Endothelial cell of hepatic sinusoid (primary cell): Measurements from ENCODE around the gene KLK8.

Experiments
- in situ Hi-C: cut with HindIII; loops from 2 replicates; pipeline ENCODE4 v1.10.0; 2017; ENCODE audit warnings: low sequenced_read_pairs

KLK8 gene

DNA sequence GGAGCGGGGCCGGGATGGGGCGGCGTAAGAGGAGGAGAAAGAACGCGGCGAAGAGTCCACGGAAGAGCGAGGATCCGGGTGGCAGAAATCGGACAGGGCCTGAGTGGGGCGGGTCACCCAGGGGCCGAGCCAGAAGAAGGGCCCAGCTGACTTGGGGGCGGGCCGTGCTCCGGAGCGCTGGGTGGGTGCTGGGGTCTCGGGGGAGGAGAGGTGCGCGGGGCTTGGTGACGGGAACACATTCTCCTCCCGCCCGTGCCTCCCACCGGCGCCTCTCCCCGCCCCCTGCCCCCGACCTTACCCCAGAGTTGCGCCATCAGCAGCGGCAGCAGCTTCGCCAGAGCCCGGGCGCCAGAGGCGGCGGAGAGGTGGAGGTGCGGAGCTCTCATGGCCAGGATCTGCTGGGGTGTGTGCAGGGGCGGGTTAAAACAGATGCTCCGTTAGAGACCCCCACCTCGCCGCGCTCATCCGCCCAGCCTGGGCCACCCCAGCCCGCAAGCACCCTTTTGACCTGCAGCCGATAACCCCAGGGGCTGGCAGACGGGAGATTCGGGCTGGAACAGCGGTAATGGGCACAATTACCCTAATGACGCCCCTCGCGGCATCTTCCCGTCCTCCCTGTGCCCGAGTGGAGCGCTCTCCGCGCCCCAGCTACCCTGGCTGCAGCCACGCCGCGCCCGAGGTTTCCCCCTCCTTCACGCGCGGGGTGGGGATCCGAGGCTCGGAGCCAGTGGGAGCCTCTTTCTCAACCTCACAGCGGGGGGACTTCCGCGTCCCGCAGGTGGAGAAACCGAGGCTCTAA lies 17.5 kb upstream of the KLK8 start:
- in situ Hi-C loops = no loop called here

DNA sequence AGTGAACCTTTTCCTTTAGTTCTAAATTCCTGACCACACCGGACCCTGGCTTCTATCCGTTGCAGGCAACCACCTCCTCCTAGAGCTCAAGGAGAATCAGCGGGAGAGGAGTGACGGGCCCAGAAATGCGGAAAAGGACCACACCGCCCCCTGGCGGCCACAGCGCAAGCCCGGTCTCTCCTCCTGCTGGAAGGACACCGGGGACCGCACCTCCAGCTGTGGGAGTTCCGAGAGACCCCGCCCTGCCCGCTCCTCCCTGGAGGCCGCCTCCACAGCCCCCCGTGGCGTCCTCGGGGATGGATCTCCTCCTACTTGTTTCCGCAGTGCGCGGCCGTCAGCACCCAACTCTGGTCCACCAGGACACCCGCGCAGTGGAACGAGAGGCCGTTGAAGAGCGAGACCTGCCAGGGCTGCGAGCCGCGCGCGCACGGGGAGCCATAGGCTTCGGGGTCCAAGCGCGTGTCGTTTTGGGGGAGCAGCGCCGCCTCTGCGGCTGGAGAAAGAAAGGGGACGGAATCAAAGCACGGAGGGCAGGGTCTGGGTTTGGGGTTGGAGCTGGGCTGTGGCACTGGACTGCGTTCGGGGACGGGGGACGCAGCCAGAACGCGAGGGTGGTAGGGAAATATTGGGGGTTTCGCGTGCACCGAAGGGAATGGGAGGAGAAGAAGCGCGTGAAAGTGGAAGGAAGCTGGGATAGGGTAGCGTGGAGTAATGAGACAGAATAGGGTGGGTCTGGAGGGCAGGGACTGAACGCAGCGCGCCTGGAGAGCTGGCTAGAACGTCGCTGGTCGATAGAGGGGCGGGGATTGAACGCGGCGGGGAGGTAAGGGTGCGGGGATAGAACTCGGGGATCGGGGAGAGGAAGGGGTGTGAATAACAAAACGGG lies 15.6 kb upstream of the KLK8 start:
- in situ Hi-C loops = no loop called here

DNA sequence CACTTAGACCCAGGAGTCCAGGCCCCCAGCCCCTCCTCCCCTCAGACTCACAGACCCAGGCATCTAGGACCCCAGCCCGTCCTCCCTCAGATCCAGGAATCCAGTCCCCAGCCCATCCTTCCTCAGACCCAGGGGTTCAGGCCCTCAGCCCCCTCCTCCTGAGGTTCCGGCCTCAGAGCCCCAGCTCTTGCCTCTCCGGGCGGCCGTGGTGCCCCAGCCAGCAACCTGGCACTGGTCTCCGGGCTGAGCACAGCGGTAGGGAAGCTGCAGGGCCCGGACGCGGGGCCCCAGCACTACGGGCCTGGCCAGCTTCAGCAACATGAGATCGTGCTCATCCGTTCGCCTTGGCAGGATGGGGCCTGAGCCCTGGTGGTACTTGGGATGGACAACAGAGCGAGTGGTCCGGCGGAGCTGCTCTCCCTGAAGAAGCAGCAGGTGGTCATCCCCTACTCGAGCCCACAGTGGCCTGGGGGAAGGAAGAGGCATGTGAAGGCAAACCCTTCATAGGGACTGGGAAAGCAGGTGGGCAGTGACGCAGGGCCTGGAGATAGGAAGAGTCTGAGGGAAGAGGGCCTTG lies 14.4 kb upstream of the KLK8 start:
- in situ Hi-C loops = no loop called here

DNA sequence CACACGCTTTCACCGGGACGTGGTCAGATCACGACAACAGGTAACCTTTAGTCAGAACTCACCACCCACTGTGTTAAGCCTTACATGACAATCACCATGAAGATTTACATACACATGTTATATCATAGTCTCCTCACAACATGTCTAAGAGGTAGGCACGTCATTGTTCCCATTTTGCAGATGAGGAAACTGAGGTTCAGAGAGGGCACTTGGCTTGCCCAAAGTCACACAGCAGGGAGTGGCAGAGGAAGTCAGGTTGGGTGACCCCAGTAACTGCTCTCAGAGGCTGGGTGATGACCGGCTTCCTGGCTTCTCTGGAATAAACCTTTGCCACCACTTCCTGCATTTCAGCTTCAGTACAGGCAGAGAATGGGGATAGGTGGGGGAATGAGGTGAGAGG lies 12.8 kb upstream of the KLK8 start:
- in situ Hi-C loops = no loop called here

DNA sequence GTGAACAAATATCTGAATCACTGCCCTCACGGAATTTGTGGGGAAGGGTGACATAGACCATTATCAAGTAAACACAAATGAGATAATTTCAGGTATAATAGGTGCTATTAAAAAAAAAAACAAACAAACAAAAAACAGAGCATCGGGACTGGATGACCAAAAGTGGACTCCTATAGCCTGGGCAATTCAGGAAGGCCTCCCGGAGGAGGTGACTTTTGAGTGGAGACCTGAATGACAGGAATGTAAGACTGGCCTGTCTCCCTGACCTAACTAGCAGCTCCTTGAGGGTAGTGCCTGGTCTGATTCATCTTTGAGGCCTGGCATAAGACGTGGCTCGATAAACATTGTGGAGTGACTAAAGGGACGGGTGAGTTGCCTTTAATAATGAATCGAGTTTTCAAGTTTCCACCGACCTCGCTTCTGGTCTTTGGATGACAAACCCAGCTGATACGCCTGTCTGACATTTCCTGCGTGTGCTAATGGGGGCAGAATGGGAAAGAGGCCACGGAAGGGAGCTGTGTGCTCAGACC lies 11.3 kb upstream of the KLK8 start:
- in situ Hi-C loops = no loop called here

DNA sequence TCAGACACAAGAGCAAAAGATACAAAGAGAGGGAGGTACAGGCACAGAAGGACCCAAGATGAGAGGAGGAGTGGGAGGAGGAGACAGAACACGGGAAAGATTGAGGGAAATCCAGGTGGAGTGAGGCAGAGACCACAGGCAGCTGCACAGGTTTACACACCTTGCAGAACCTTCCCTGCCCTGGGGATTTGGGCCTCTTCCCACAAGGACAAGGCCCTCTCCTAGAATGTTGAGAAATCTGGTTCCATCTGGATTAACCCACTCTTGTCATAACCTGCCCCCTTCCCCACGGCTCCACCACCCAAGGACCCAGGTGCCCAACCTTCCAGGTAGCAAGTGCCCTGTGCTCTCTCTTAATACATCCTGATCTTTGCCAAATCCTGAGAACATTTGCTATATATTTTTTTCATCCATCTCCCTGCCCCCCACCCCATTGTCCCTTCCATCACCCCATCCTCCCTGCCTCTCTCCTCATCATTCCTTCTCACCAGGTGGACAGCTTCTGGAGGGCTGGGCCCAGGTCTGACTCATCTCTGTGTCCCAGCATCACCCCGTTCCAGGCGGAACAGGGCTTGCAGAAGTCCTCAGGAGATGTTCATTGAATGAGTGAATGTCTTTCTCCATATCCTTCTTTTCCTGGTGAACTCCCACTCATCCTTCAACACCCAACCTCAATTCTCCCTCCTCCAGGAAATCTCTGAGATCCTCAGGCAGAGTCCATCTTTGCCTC lies 8.8 kb upstream of the KLK8 start:
- in situ Hi-C loops = no loop called here

DNA sequence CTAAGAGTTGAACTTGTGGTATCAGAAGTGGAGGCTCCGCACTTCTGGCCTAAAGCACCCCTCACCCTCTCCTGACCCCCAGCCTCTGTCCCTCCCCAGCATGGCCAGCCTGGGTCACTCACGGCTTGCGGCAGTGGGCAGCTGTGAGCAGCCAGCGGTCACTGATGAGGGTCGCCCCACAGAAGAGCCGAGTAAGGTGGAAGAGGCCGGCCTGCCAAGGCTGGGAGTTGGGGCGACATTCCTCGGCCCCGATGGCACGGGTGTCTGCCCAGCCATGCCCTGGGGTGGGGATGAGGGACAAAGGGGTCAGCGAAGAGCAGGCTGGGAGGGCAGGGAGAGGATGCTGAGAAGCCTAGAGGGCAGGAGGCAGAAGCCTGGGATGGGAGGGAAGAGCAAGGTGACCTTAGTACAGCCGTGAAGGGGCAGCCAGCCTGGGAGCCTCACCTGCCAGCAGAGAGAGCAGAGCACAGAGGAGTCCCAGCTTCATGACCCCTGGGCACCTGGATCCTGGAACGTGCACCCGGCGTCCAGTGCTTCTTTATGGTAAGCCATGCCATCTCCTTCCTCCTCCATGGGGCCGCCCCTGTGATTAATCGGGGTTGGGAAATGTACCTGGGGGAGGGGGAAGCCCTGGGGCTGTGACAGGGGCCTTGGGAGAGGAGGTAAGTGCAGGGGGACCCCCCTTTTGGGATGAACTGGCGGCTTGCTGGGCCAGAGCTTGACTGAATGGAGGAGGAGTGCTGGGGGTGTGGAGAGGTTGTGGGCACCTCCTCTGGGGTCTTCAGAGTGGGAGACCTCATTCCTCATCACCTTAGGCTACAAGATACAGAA lies 7.9 kb upstream of the KLK8 start:
- in situ Hi-C loops = no loop called here

DNA sequence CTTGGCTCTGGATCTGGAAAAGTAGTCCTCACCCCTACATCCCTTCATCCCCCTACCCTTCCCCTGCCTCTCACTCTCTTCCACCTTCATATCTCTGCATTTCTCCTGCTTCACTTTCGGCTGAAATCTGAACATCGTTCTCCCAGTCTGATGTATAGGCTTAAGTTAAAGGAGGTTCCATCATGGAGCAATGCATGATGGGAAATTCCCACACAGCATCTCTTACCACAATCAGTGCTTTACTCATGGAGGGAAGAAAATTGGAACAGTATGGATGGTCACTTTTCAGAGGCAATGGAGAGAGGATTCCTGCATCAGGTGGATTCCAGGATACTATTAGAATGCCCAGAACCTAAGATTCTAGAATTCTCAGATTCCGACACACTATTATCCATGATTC lies 6.1 kb upstream of the KLK8 start:
- in situ Hi-C loops = no loop called here

DNA sequence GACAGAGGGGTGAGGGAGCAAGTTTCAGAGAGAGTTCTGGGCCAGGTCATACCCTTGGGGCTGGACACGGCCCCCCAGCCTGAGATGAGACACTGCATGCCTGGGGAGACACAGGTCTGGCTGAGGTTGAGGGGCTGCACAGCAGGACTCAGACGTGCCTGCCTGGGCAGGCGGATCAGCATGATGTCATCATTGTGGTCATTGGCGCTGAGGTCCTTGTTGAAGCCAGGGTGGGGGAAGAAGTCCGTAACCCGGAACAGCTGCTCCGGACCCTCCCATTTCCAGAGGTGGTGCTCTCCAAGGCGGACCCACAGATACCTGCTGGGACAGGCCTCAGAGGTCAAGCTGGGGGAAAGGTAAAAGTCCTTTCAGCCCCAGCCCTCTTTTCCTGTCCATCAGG lies 5.0 kb upstream of the KLK8 start:
- in situ Hi-C loops = no loop called here

DNA sequence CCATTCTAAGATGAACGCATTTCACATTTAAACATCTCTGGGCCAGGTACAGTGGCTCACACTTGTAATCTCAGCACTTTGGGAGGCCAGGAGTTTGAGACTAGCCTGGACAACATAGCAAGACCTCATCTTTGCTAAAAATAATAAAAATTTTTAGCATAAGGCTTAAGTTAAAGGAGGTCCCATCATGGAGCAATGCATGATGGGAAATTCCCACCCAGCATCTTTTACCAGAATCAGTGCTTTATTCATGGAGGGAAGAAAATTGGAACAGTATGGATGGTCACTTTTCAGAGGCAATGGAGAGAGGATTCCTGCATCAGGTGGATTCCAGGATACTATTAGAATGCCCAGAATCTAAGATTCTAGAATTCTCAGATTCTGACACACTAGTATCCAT lies 3.8 kb upstream of the KLK8 start:
- in situ Hi-C loops = no loop called here

DNA sequence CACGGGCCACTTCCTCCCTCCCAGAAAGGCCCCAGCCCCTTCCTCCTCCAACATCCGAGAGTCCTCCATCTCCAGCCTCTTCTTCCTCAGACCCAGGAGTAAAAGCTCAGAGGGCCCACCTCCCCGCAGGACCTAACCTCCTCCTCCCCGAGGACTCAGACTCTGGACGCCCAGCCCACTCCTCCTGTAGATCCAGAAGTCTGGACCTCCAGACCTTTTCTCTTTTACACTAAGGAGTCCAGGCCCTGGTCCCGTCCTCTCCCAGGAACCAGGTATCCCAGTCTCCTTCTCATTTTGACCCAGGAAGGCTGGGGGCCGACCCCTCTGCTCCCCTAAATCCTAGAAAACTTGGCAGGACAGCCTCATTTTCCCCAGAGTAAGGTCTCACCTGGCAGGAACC lies 1.9 kb upstream of the KLK8 start:
- in situ Hi-C loops = no loop called here

DNA sequence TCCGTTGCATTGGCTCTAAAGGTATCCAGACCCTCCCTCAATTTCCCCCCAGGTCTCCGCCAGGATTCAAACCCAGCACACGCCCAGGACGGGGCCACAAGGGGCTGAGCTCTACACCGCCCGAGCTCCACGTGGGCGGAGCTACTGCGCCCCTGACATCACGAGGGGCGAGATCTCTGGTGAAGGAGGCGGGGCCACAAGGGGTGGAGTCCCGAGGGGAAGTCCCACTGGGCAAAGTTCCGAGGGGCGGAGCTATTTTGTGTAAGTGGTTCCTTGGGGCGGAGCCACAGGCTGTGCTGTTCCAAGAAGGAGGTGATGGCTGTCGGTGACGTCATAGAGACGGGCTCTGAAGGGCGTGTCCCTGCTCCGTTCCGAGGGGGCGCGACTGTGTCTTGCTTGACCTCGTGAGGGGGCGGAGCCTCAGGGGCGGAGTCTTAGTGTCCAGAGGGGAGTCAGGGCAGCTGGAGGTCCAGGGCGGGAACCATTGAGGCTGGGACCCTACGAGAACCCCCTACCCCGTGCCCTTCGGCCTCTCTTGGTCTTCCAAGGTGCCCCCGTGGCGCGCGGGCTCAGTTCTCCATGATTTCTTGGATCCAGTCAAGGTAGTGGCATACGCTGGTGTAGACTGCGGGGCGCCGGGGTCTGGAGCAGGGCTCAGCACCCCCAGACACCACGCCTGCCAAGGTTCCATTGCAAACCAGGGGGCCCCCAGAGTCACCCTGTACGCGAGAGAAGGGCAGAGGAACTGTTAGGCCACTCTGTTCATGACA lies 1.3 kb upstream of the KLK8 start:
- in situ Hi-C loops = no loop called here

DNA sequence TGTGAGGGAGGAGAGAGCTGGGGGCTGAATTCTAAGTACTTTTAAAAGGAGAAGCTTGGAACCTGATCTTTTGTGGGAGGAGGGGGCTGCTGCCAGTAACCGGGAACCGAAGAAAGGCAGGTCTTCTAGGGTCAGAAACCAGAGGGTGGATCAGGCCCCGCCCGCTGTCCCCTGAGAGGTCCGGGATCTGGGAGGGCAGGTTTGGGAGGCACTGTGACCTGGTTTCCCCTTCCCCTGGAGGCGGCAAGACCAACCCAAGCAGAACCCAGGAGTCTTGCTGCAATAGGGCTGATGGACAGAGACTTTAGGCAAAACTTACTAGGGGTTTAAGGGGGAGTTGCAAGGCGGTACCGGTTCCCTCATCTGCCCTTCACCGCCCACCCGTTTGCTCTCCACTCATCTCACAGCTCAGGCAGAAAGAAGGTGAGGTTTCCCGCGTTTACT lies 707 bp upstream of the KLK8 start:
- in situ Hi-C loops = no loop called here

DNA sequence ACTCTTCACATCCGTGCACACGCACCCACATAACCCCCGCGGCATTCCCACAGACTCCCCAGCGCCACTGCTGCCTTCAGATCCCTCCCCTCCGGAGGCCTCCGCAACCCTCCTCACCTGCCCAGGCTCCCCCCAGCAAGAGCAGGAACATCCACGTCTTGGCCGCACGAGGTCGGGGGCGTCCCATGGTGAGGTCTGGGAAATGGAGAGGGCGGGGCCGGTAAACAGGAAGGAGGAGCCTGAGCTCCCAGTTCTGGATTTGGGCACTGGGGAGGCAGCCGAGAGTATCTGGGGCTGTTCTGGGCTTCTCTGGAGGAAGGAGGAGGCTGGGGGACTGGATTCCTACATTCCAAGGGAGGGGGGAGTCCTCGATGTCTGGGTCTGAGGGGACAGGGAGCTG lies 423 bp downstream of the KLK8 start:
- in situ Hi-C loops = no loop called here

DNA sequence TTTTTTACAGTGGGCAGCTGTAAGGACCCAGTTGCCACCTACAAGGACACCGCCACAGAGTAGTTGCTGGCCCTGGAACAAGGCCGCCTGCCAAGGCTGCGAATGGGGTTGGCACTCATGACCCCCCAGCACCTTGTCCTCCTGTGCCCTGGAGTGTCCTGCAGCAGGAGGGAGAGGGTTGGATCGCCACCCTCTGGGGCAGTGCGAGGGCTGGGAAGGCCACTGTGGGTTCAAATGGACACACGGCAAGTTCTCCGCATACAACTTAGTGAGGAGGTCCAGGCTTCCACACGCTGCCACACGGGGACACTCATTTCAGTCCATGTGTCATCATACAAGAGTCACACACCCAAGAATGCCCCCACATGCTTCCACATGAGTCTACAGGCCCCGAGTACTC lies 978 bp downstream of the KLK8 start:
- in situ Hi-C loops = no loop called here

DNA sequence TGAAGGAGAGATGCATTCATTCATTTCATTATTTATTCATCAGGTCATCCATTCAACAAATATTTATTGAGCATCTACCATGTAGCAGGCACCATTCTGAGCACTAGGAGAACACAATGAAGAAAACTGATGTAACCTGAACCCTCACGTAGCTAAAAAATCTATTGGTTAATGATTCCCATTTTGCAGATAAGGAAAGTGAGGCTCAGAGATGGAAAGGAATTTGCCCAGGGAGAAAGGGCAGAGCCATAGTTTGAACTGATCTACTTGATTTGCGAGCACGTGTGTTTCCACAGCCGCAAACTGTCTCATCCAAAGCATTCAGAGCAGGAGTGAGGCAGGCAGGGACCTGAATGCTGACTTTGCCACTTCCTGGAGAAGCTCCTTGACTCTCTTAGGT lies 2.7 kb downstream of the KLK8 start:
- in situ Hi-C loops = no loop called here

DNA sequence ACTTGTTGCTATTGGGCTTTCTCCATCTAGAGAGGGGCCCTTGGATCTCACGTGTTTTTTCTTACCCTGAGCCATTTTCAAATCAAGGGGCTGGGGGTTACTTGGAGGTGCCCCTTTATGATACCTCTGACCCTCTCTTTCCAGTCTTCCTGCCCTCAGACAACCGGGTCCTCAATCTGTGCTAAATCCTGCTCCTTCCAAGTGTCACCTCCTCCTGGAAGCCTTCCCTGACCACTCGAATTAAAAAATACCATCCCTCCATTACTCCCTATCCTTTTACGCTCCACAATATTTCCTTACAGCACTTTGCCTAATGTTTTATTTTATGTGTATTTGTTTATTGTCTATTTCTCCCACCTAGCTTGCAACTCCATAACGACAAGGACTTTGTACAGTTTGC lies 3.3 kb downstream of the KLK8 start:
- in situ Hi-C loops = no loop called here

DNA sequence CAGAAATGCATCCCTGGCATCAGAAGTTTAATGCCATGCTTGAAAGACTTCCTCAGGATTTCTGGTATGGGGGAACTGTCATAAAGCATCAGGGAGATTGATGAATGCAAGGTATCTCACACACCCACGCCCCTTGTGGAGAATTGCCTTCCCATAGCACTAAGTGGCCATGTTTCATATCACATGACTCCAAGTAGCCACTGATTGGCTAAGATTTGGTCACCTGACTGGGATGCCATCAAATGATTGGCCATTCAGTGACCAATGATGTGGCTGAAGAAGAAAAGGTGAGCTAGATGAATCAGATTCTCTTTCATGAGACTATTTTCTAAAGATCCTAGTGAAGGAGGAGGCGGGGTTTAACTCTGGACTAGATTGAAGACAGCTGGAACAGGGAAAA lies 7.3 kb downstream of the KLK8 start:
- in situ Hi-C loops = no loop called here

DNA sequence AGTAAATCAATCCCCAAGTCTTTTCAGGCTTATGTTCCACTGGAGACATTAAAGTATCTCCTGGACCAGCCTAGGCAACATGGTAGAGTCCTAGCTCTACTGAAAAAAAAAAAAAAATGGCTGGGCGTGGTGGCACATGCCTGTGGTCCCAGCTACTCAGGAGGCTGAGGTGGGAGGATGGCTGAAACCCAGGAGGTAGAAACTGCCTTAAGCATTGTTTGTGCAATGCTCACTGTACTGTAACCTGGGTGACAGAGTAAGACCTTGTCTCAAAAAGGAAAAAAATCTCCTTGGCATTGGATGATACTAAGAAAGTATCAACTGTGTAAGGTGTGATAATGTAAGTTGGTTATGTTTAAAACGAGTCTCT lies 8.8 kb downstream of the KLK8 start:
- in situ Hi-C loops = no loop called here
